M059J (cell line): ENCODE data around the gene ASB3. TPM values are rescaled to one million over a fixed set of nuclear protein-coding genes. Genes with fewer than 3 reads are reported as not detected.
"Not testable (repeated sequence)": the region's sequence is repeated elsewhere in the genome, so short reads cannot be mapped to it uniquely, and the experiment has no call there.

Source experiments
- DNase-seq: peaks from one replicate; pipeline ENCODE4 v3.0.0-alpha.2; 2012; ENCODE audit warnings: low read depth
- total RNA-seq: library from RNA; depleted of rRNA; stranded (reverse); fragments of >200 nt; shearing (Covaris generic); gene quantifications from 2 replicates; pipeline ENCODE4 v1.2.3, GENCODE V29; 2014

Gene ASB3
- total RNA-seq, 1 experiment from 2014 or later, result 31.8 TPM

GRCh38 chr2:53786352-53786704 is 425 bp downstream of the ASB3 start:
- DNase-seq, result peak; percentile 56

GRCh38 chr2:53785366-53785765 is 1.4 kb downstream of the ASB3 start:
- DNase-seq, result peak; percentile 26

GRCh38 chr2:53784436-53784835 is 2.3 kb downstream of the ASB3 start:
- DNase-seq, result no peak

- no peak for DNase-seq
Measured at GRCh38 chr2:53782676-53783075, 4.1 kb downstream of the ASB3 start.

- no peak for DNase-seq
Measured at GRCh38 chr2:53780056-53780455, 6.7 kb downstream of the ASB3 start.

- no peak for DNase-seq
Measured at GRCh38 chr2:53778536-53779162, 8.1 kb downstream of the ASB3 start.

- DNase-seq, result no peak
Measured at GRCh38 chr2:53777134-53777533, 9.6 kb downstream of the ASB3 start.

GRCh38 chr2:53770264-53770663 is 16.5 kb downstream of the ASB3 start:
- DNase-seq, result peak; percentile 78

GRCh38 chr2:53769318-53769945 is 17.3 kb downstream of the ASB3 start:
- no peak for DNase-seq

GRCh38 chr2:53768242-53768542 is 18.6 kb downstream of the ASB3 start:
- DNase-seq, result peak; percentile 60

GRCh38 chr2:53767405-53768241 is 19.1 kb downstream of the ASB3 start, which contains the start of gene CHAC2:
CHAC2 (plus strand) TSS chr2:53767804; CDS start chr2:53767887, 83 bp downstream.
- peak; percentile 84 for DNase-seq

- DNase-seq, result no peak
Measured at GRCh38 chr2:53765767-53766166, 21.0 kb downstream of the ASB3 start.

- DNase-seq, result not testable (repeated sequence)
Measured at GRCh38 chr2:53757206-53757605, 29.5 kb downstream of the ASB3 start.

GRCh38 chr2:53756644-53757043 is 30.1 kb downstream of the ASB3 start:
- no peak for DNase-seq

- DNase-seq, result peak; percentile 21
Measured at GRCh38 chr2:53755121-53755520, 31.6 kb downstream of the ASB3 start.

GRCh38 chr2:53753041-53753440 is 33.7 kb downstream of the ASB3 start:
- no peak for DNase-seq

- DNase-seq, result no peak
Measured at GRCh38 chr2:53752385-53752784, 34.4 kb downstream of the ASB3 start.

GRCh38 chr2:53751728-53752127 is 35.0 kb downstream of the ASB3 start:
- peak; percentile 66 for DNase-seq

- no peak for DNase-seq
Measured at GRCh38 chr2:53750041-53750768, 36.5 kb downstream of the ASB3 start.

- no peak for DNase-seq
Measured at GRCh38 chr2:53744395-53745065, 42.2 kb downstream of the ASB3 start.

GRCh38 chr2:53740170-53740569 is 46.6 kb downstream of the ASB3 start:
- DNase-seq, result peak; percentile 43

GRCh38 chr2:53739032-53739431 is 47.7 kb downstream of the ASB3 start:
- no peak for DNase-seq
